ENCODE measurements around the gene PRLR.

Gene PRLR

GRCh38 chr5:35158622-35159369 lies 71.5 kb downstream of the PRLR start:
- no peak for FAIRE-seq

- no peak for FAIRE-seq
Observed at GRCh38 chr5:35158204-35158603, 72.1 kb downstream of the PRLR start.

- no peak for FAIRE-seq
Observed at GRCh38 chr5:35153375-35153932, 76.8 kb downstream of the PRLR start.

GRCh38 chr5:35152733-35153132 lies 77.6 kb downstream of the PRLR start:
- FAIRE-seq, result no peak

GRCh38 chr5:35151146-35151920 lies 79.0 kb downstream of the PRLR start:
- no peak for FAIRE-seq

GRCh38 chr5:35149041-35149440 lies 81.2 kb downstream of the PRLR start:
- FAIRE-seq, result no peak

GRCh38 chr5:35146406-35146805 lies 83.9 kb downstream of the PRLR start:
- FAIRE-seq, result no peak

GRCh38 chr5:35145691-35146317 lies 84.5 kb downstream of the PRLR start:
- no peak for FAIRE-seq

- FAIRE-seq, result no peak
Observed at GRCh38 chr5:35145012-35145411, 85.3 kb downstream of the PRLR start.

- no peak for FAIRE-seq
Observed at GRCh38 chr5:35143841-35144240, 86.4 kb downstream of the PRLR start.

- FAIRE-seq, result no peak
Observed at GRCh38 chr5:35141739-35142138, 88.5 kb downstream of the PRLR start.

- no peak for FAIRE-seq
Observed at GRCh38 chr5:35138232-35138631, 92.1 kb downstream of the PRLR start.

GRCh38 chr5:35136386-35136785 lies 93.9 kb downstream of the PRLR start:
- FAIRE-seq, result no peak

- FAIRE-seq, result no peak
Observed at GRCh38 chr5:35135239-35135700, 95.0 kb downstream of the PRLR start.

- no peak for FAIRE-seq
Observed at GRCh38 chr5:35134278-35135030, 95.8 kb downstream of the PRLR start.

GRCh38 chr5:35133186-35133585 lies 97.1 kb downstream of the PRLR start:
- FAIRE-seq, result no peak

- no peak for FAIRE-seq
Observed at GRCh38 chr5:35131723-35132122, 98.6 kb downstream of the PRLR start.

- FAIRE-seq, result no peak
Observed at GRCh38 chr5:35129921-35130485, 100.3 kb downstream of the PRLR start.

- no peak for FAIRE-seq
Observed at GRCh38 chr5:35129276-35129675, 101.0 kb downstream of the PRLR start.

GRCh38 chr5:35127006-35127405 lies 103.3 kb downstream of the PRLR start:
- no peak for FAIRE-seq

GRCh38 chr5:35125746-35126145 lies 104.5 kb downstream of the PRLR start:
- no peak for FAIRE-seq

GRCh38 chr5:35124932-35125331 lies 105.4 kb downstream of the PRLR start:
- FAIRE-seq, result no peak

Measured in A204.1 (cell line).